GM18858 (cell line): ENCODE measurements around the gene MMP12.
A peak's percentile ranks its signal among the peaks of the same experiment; 100 is the strongest.
"Not testable (repeated sequence)": the region's sequence is repeated elsewhere in the genome, so short reads cannot be mapped to it uniquely, and the experiment has no call there.

Experiments
- ATAC-seq: cut with Tn5 transposase; IDR thresholded peaks from one replicate; pipeline ENCODE4 v1.9.1; 2021; ENCODE audit not compliant: unreplicated experiment

Gene MMP12

DNA sequence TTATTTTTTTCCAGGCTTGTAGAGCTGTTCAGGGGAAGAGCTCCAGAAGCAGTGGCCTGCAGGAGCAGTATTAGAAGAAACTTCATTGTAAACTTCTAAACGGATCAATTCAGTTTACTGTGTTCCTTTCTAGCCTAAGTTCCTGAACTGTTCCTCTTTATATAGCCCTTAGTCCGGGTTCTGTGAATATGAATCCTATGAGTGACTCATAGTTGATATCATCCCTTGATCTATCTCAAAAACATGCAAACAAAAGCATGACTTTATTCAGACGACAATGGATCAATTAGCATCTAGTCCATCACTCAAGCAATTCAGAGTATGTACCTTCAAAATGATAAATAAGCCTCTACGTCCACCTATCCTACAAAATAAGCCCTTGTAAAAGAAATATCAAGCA is at the start of gene MMP12:
Gene MMP12 (minus strand): TSS at position 131 of the 400 bp plus-strand sequence. CDS start 45 bp downstream, at position 86.
- ATAC-seq: no peak

DNA sequence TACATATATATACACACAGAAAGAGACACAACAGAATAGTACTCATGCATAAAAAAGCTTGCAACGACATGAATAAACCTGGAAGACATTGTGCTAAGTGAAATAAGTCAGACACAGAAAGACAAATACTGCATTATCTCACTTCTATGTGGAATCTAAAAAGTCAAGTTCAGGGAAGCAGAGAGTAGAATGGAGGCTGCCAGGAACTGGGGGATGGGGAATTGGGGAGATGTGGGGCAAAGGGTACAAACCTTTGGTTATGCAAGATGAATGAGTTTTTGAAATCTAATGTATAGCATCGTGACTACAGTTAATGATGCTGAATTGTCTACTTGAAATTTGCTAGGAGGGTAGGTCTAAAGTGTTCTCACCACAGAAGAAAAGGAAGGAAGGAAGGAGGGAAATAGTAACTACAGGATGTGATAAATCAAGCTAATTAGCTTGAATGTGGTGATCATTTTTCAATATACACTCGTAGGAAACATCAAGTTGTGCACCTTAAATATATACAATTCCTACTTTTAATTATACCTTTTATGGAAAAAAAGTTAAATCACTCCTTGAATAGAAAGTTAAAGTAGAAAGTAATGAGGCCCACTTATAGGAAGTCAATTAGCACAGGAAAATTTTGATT is 46.9 kb upstream of the MMP12 start:
- no peak for ATAC-seq

DNA sequence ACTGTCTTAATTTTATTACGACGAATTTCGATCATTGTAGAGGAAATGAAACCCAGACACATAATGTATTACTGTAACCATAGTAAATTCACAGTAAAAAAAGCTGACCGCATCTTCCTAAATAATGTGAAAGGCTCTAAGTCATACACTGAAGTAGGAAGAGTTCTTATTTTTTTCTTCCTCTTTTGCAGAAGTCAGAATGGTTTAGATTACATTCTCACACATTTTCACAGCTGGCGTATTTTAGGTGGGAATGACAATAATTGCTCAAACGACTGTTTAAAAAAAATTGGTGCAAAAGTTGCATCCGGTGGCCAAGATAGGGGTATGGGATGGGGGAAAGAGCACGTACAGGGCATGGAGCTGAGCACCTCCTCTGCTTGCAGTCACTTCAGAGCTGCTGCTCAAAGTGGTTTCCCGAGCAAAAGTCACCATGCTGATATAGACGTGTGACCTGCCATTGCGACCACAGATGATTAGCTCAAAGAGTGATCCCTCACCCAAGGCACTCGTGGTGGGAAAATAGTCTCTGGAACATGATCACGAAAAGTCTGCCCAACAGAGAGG is 45.4 kb upstream of the MMP12 start:
- peak; percentile 91 for ATAC-seq

- no peak for ATAC-seq
These were observed 40.2 kb upstream of the MMP12 start for GRCh38 chr11:102915044-102915375.

- ATAC-seq: no peak
These were observed 39.7 kb upstream of the MMP12 start for GRCh38 chr11:102914238-102915043.

GRCh38 chr11:102912482-102912830 is 37.7 kb upstream of the MMP12 start:
- ATAC-seq: no peak

DNA sequence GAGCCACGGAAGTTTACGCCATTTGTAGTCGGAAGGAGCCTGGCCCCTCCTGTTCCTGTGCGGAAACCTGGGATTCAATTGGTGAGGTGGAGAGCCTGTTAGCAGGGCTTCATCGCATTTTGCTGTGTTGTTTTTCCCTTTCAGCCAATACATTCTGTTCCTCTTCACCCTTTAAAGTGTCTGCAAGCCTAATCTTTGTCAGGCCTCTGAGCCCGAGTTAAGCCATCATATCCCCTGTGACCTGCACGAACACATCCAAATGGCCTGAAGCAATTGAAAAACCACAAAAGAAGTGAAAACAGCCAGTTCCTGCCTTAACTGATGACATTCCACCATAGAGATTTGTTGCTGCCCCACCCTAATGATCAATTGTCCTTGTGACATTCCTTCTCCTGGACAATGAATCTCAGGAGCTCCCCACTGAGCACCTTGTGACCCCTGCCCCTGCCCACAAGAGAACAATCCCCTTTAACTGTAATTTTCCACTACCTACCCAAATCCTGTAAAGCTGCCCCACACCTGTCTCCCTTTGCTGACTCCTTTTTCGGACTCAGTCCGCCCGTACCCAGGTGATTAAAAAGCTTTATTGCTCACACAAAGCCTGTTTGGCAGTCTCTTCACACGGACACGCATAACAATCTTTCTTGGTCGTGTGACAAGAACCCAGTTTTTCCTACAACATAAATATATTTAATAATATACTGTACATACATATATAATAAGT is 37.1 kb upstream of the MMP12 start:
- ATAC-seq: no peak

- ATAC-seq: not testable (repeated sequence)
These were observed 31.1 kb upstream of the MMP12 start for GRCh38 chr11:102905848-102906247.

DNA sequence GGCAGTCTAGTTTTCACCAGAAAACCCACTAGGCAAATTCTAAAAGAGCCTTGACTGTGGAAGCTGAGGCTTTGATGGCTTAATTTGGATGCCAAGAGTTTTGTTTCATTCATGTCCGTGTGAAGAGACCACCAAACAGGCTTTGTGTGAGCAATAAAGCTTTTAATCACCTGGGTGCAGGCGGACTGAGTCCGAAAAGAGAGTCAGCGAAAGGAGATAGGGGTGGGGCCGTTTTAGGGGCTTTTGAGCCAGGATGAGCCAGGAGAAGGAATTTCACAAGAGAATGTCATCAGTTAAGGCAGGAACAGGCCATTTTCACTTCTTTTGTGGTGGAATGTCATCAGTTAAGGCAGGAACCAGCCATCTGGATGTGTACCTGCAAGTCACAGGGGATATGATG is 29.1 kb upstream of the MMP12 start:
- not testable (repeated sequence) for ATAC-seq

DNA sequence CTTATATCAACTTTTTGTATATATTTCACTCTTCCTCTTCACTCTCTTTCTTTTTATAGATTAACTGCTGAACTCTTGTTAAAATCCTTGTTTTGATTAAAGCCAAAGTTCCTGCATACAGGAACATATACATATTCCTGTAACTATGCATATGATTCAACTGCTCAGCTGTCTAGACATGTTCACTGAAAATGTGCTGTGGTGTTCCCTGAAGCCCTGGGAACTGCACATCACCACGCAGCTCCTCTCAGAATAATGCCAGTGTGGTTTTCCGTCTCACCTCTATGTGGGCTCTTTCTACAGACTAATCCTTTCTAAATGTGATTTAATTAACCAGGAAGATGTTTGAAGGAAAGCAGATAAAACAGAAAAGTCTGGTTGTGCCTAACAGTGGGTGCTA is 25.6 kb upstream of the MMP12 start:
- ATAC-seq: no peak

DNA sequence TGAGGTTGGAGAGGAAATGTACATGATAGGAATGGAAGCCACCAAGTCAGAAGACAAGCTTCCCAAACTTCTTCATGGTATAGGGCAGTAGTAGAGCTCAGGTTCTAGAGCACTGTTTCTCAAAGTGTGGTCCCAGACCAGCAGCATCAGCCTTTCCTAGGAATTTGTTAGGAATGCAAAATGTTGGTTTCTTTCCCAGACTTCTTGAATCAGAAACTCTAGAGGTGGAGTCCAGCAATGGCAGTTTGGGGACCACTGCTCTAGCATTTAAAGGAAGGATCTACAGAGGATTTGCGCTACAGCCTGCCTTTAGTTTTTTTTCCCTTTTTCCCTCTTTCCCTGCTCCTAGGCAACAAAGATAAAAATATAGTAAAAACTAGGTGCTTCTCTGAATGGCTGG is 17.0 kb upstream of the MMP12 start:
- ATAC-seq: no peak

- no peak for ATAC-seq
These were observed 12.2 kb upstream of the MMP12 start for GRCh38 chr11:102886999-102887398.

GRCh38 chr11:102883141-102883540 is 8.4 kb upstream of the MMP12 start:
- ATAC-seq: no peak

- ATAC-seq: peak; percentile 82
These were observed 7.7 kb upstream of the MMP12 start for GRCh38 chr11:102882389-102883024.

- ATAC-seq: no peak
These were observed 5.0 kb upstream of the MMP12 start for GRCh38 chr11:102879801-102880200.

GRCh38 chr11:102878595-102878994 is 3.8 kb upstream of the MMP12 start:
- ATAC-seq: no peak

DNA sequence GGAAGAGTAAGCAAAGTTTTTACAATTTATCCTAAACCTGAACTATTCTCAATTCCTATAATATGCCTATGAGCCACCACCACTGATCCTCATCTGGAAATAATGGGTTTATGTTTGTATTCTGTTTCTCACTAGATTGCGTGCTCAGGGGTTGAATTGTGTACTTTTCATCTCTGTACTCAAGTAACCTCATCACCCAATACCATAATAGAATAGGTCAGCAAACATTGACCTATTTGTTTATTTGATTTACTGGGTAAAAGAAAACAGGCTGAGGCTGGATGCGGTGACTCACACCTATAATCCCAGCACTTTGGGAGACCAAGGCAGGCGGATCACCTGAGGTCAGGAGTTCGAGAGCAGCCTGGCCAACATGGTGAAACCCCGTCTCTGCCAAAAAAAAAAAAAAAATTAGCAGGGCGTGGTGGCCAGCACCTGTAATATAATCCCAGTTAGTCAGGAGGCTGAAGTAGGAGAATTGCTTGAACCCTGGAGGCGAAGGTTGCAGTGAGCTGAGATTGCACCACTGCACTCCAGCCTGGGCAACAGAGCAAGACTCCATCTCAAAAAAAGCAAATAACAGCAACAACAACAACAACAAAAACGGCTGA is 5.3 kb downstream of the MMP12 start:
- ATAC-seq: not testable (repeated sequence)

DNA sequence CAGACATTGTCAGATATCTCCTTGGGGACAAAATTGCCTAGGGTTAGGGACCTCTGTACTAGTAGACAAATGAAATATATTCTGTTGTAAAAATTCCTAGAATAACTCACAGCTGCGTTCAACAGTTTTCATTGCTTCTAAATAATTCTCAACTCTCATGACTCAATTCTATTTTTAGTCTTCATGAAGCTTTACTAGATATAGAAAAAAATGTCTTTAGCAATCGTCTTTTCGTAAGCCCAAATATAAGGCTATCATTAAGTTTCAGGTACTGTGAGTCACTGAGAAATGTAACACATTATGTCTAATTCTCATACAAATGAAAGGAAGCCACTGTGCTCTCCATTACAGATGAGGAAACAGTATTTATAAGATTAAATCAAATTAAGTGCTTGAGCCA is 6.4 kb downstream of the MMP12 start:
- ATAC-seq: no peak

DNA sequence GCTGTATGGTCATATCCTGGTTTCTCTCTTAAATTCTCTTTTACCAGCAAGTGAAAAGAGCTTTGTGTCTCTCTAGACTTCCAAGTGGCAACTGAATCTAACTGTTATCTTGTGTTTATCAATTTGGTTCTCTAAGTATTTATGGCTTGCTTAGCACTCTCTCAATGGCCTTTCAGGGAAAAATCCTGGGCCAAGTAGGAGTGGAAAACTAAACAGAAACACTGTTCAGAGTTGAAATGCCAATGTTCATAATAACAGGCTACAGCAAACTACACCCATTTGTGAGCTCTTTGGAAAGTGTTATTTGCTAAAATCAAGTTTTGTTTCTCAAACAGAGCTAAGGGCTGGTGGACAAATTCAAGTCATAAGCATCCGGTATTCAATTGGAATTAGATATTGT is 10.1 kb downstream of the MMP12 start:
- ATAC-seq: no peak

DNA sequence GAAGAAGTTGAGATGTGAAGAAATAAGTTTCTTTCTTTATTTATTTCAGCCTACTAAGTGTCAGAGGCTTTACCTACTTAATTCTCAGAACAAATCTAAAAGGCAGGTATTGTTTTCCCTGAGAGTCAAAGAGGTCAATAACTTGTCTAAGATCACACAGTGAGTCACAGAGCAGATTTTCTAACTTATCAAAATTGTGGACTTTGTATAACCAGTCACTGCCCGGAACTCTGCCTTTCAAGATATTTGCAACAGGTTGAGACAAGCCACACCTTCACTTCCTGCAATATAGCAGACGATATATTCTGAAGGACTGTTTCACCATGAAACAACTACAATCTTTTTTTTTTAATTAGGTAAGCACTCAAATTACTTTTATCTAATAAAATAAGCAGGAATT is 20.8 kb downstream of the MMP12 start:
- ATAC-seq: no peak

GRCh38 chr11:102853055-102853454 is 21.7 kb downstream of the MMP12 start:
- no peak for ATAC-seq
